K562 (cell line): ENCODE measurements around the gene SPIN3. TPM values are rescaled to one million over a fixed set of nuclear protein-coding genes. Genes with fewer than 3 reads are reported as not detected.

Experiments
- ATAC-seq: fragments of 200-7000 bp; cut with Tn5 transposase; 3 replicates; pipeline ENCODE4 v1.9.1; 2020; ENCODE audit warnings: moderate library complexity
- BruUV-seq: library from RNA; stranded (reverse); fragments of 400-500 nt; replicated peaks from 2 replicates; lab custom pipeline; 2021; lab: Mats Ljungman, UMichigan
- CTCF ChIA-PET: fragments of 300-600 bp; formaldehyde crosslinking; extraction: SDS; loops from one replicate; lab custom pipeline; 2021; ENCODE audit warnings: low intra/inter-chr PET ratio; lab: Yijun Ruan, JAX
- POLR2A ChIA-PET: fragments of 300-600, 350-650 bp; sonication (Branson Sonifier 250); formaldehyde crosslinking; extraction: SDS; loops from one replicate; lab custom pipeline; 2021; ENCODE audit warnings: antibody characterized with exemption, inconsistent platforms; lab: Yijun Ruan, JAX
- DNase-seq, 4 experiments: peaks; one replicate each; pipeline versions ENCODE4 v3.0.0 to v3.0.0-alpha.2; 2011 to 2018; ENCODE audit warnings: low spot score in 3 of 4, mixed read lengths in 3 of 4; ENCODE audit errors: extremely low read depth in 1 of 4
- FAIRE-seq: peaks from 2 replicates; lab custom pipeline; 2011; peaks lifted over from hg19 to GRCh38; lab: Jason Lieb, UNC
- H2AFZ ChIP-seq: 2 replicates; pipeline ENCODE4 v1.6.0; 2011; ENCODE audit warnings: low read depth, low read length, control low read depth, inconsistent platforms
- H3K27ac ChIP-seq: fragments of 200-600 bp; 3 replicates; pipeline ENCODE4 v1.8.0; 2011; ENCODE audit warnings: low read depth, mild to moderate bottlenecking, control low read depth, inconsistent platforms, low read length, moderate library complexity, mixed read lengths; ENCODE audit errors: extremely low read depth
- H3K27me3 ChIP-seq, 2 experiments: fragments of 300-600 bp in 1 of 2; 2 replicates in 1 of 2; 3 replicates in 1 of 2; pipeline versions ENCODE4 v1.6.0 to v1.8.0; 2011; ENCODE audit warnings: inconsistent platforms in 2 of 2, low read length in 2 of 2, mild to moderate bottlenecking in 1 of 2, mixed read lengths in 1 of 2, moderate library complexity in 1 of 2; ENCODE audit not compliant: control insufficient read depth in 2 of 2, insufficient read depth in 2 of 2
- H3K36me3 ChIP-seq: fragments of 300-600 bp; 3 replicates; pipeline ENCODE4 v1.8.0; 2011; ENCODE audit warnings: mild to moderate bottlenecking, low read length, inconsistent platforms; ENCODE audit not compliant: control insufficient read depth, insufficient read depth
- H3K4me1 ChIP-seq, 2 experiments: fragments of 200-600 bp in 1 of 2; replicated peaks in 1 of 2; 2 replicates in 1 of 2; 3 replicates in 1 of 2; pipeline versions ENCODE4 v1.5.1 to v1.8.0; 2011; ENCODE audit warnings: inconsistent platforms in 2 of 2, low read length in 2 of 2, mild to moderate bottlenecking in 1 of 2, mixed read lengths in 1 of 2, moderate library complexity in 1 of 2; ENCODE audit not compliant: control insufficient read depth in 2 of 2, insufficient read depth in 2 of 2
- H3K4me2 ChIP-seq: 2 replicates; pipeline ENCODE4 v1.6.1; 2011; ENCODE audit warnings: low read length, control low read depth, inconsistent platforms, mixed read lengths; ENCODE audit not compliant: insufficient read depth
- H3K4me3 ChIP-seq: fragments of 200-600 bp; sonication (generic), shearing (Covaris generic); 2 replicates; pipeline ENCODE4 v1.5.1; 2016; ENCODE audit warnings: control low read depth, inconsistent platforms
- H3K79me2 ChIP-seq: fragments of 200-600 bp; 3 replicates; pipeline ENCODE4 v1.8.0; 2011; ENCODE audit warnings: low read length, inconsistent platforms; ENCODE audit not compliant: control insufficient read depth, insufficient read depth
- H3K9ac ChIP-seq, 2 experiments: 2 replicates each; pipeline versions ENCODE4 v1.6.0 to v1.6.1; 2011; ENCODE audit warnings: low read depth in 2 of 2, low read length in 2 of 2, control low read depth in 1 of 2, inconsistent platforms in 1 of 2, mild to moderate bottlenecking in 1 of 2, mixed read lengths in 1 of 2; ENCODE audit not compliant: insufficient read depth in 1 of 2
- H3K9me1 ChIP-seq: one replicate; pipeline ENCODE4 v1.6.0; 2011; ENCODE audit warnings: inconsistent platforms, mild to moderate bottlenecking, low read length, moderate library complexity; ENCODE audit not compliant: control insufficient read depth, insufficient read depth
- H3K9me3 ChIP-seq: replicated peaks from 2 replicates; pipeline ENCODE4 v1.5.1; 2011; ENCODE audit warnings: low read depth, low read length, inconsistent platforms; ENCODE audit not compliant: control insufficient read depth, insufficient read depth
- H4K20me1 ChIP-seq: replicated peaks from 2 replicates; pipeline ENCODE4 v1.6.1; 2011; ENCODE audit warnings: low read length, inconsistent platforms, mixed read lengths; ENCODE audit not compliant: control insufficient read depth, insufficient read depth
- CCNT2 ChIP-seq: IDR thresholded peaks from 2 replicates; pipeline ENCODE4 v1.6.1; 2011; ENCODE audit warnings: borderline replicate concordance, low read depth, mild to moderate bottlenecking, moderate library complexity, mixed read lengths, low read length; ENCODE audit not compliant: insufficient read length; ENCODE audit errors: extremely low read depth
- HCFC1 ChIP-seq: IDR thresholded peaks from 2 replicates; pipeline ENCODE4 v1.6.1; 2012; ENCODE audit warnings: low read depth, low read length, improper control_type of control experiment
- HIVEP1 ChIP-seq: fragments of 250-450 bp; sonication (Bioruptor Pico); IDR thresholded peaks from 2 replicates; pipeline ENCODE4 v1.4.0; 2020; ENCODE audit warnings: mild to moderate bottlenecking
- KLF6 ChIP-seq: fragments of 250-450 bp; sonication (Bioruptor Pico); IDR thresholded peaks from 2 replicates; pipeline ENCODE4 v1.4.0; 2020; ENCODE audit warnings: mild to moderate bottlenecking, moderate library complexity, borderline replicate concordance
- RAD51 ChIP-seq: fragments of 450-650 bp; IDR thresholded peaks from 2 replicates; pipeline ENCODE4 v1.7.1; 2016; ENCODE audit warnings: low read depth, mild to moderate bottlenecking, borderline replicate concordance
- SPI1 ChIP-seq: IDR thresholded peaks from 2 replicates; pipeline ENCODE4 v1.6.1; 2011; ENCODE audit warnings: low read depth, low read length, control low read depth, borderline replicate concordance
- SRSF3 ChIP-seq: fragments of 200-400 bp; formaldehyde crosslinking; IDR thresholded peaks from 2 replicates; pipeline ENCODE4 v1.6.1; 2016; ENCODE audit warnings: mild to moderate bottlenecking, low read length, moderate library complexity; ENCODE audit not compliant: insufficient read depth
- WGBS: fragments of 100-300 bp; shearing (Covaris generic); methylation state at CpG from one replicate; pipeline ENCODE4 v1.1.6; 2016; ENCODE audit warnings: low coverage, mixed read lengths; ENCODE audit not compliant: insufficient coverage; ENCODE audit errors: missing lambda C conversion rate; 5-methylcytosine and 5-hydroxymethylcytosine counted together
- in situ Hi-C: fragments of 300-500 bp; cut with MboI; formaldehyde crosslinking; loops from 4 replicates; pipeline ENCODE4 v1.15.0; 2018; ENCODE audit warnings: inconsistent platforms, mixed read lengths
- intact Hi-C: fragments of 100-400 bp; cut with micrococcal nuclease; formaldehyde crosslinking; loops from 2 replicates; pipeline ENCODE4 v1.14.2; 2022
- polyA plus RNA-seq, 8 experiments: library from polyadenylated mRNA; depleted of rRNA in 4 of 8; stranded (reverse) in 5 of 8; unstranded in 3 of 8; fragments of >200 nt; fragmentation: Nextera tagmentation in 2 of 8; fragmentation: Illumina TruSeq in 1 of 8; extraction: Ambion mirVana in 2 of 8; extraction: Trizol in 1 of 8; gene quantifications; 2 replicates each; pipeline versions ENCODE4 v1.2.1 to v1.2.3, GENCODE V29; 2011 to 2014; ENCODE audit warnings: inconsistent platforms in 1 of 8, missing spikeins in 1 of 8
- total RNA-seq, 7 experiments: library from RNA; depleted of rRNA in 6 of 7; stranded (reverse); fragments of >200 nt in 6 of 7; fragmentation: Illumina TruSeq in 2 of 7; extraction: Trizol in 2 of 7; gene quantifications; 2 replicates each; pipeline versions ENCODE4 v1.2.1 to v1.2.3, GENCODE V29; 2011 to 2021; ENCODE audit warnings: low replicate concordance in 1 of 7
- TF ChIP-seq, protein P1 (sequence below), 3 experiments: IDR thresholded peaks in 2 of 3; conservative IDR thresholded peaks in 1 of 3; 2 replicates each; pipeline ENCODE4 v1.5.1; 2011 to 2012; ENCODE audit warnings: low read length in 3 of 3, mild to moderate bottlenecking in 3 of 3, control low read depth in 2 of 3, improper control_type of control experiment in 1 of 3, inconsistent platforms in 1 of 3, low read depth in 1 of 3, mixed read lengths in 1 of 3, moderate library complexity in 1 of 3; ENCODE audit not compliant: insufficient read depth in 2 of 3
- TF ChIP-seq, protein P2 (sequence below): fragments of 450-650 bp; IDR thresholded peaks from 2 replicates; pipeline ENCODE4 v1.6.1; 2018; ENCODE audit not compliant: partially characterized antibody
- TF ChIP-seq, protein P3 (sequence below), 2 experiments: IDR thresholded peaks; 2 replicates each; pipeline ENCODE4 v1.6.1; 2012; ENCODE audit warnings: improper control_type of control experiment in 2 of 2, low read depth in 2 of 2, low read length in 2 of 2, borderline replicate concordance in 1 of 2
- TF ChIP-seq, protein P4 (sequence below): fragments of 450-650 bp; formaldehyde crosslinking; IDR thresholded peaks from 2 replicates; pipeline ENCODE4 v1.4.0; 2020; ENCODE audit warnings: mild to moderate bottlenecking, moderate library complexity

Gene SPIN3
- total and polyA plus RNA-seq, 9 of the 15 experiments (the other 6 are each of a cell fraction or from before 2014, with no cell fraction given), result 1.6 to 8.0 (median 6.4) TPM

DNA sequence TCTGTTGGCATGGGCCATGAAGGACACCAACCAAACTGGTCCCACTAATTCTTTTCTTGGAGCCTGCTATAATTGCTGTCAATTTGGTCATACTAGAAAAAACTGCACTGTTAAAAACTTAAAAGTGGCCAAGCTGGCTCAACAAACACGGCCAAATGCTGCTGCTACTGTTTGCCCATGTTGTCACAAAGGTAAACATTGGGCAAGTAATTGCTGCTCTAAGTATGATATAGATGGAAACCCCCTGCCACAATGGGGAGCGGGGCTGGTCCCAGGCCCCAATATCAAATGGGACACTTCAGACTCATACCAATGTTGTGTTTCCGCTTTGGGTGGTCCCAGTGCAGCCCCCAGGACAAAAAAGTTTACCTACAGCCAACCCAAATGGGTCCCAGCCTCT lies 52.1 kb downstream of the SPIN3 start:
- FAIRE-seq (no peak), DNase-seq (no peak), ATAC-seq (no peak)
- in situ Hi-C loops (no loop called here), intact Hi-C loops (no loop called here)
- no peaks in the 10 kb centered on the region for H3K36me3 ChIP-seq
- no peaks in the 10 kb centered on the region for H3K79me2 ChIP-seq
- ChIA-PET CTCF (no interaction called here), POLR2A (interaction anchor here (0.7 kb wide), 1 partner anchor 14 kb away, joined by 3 read pairs; no protein-coding TSS in a partner anchor)
- BruUV-seq, result no TSS peak
- H2AFZ ChIP-seq, result no peak overlapping the region
- WGBS, result 0% methylated on average over 3 of the region's 3 CpGs
- no peaks in the 10 kb centered on the region for H3K27me3 ChIP-seq
- no peaks in the 10 kb centered on the region for H3K4me1 ChIP-seq
- H3K9me3 ChIP-seq, result no peaks in the 10 kb centered on the region
- H4K20me1 ChIP-seq, result no peaks in the 10 kb centered on the region
- H3K9ac ChIP-seq, result no peak overlapping the region
- H3K27ac ChIP-seq, result no peak overlapping the region
- no peaks in the 10 kb centered on the region for H3K9me1 ChIP-seq
- no peak overlapping the region for H3K4me2 ChIP-seq
- TF ChIP-seq, protein P1, sequence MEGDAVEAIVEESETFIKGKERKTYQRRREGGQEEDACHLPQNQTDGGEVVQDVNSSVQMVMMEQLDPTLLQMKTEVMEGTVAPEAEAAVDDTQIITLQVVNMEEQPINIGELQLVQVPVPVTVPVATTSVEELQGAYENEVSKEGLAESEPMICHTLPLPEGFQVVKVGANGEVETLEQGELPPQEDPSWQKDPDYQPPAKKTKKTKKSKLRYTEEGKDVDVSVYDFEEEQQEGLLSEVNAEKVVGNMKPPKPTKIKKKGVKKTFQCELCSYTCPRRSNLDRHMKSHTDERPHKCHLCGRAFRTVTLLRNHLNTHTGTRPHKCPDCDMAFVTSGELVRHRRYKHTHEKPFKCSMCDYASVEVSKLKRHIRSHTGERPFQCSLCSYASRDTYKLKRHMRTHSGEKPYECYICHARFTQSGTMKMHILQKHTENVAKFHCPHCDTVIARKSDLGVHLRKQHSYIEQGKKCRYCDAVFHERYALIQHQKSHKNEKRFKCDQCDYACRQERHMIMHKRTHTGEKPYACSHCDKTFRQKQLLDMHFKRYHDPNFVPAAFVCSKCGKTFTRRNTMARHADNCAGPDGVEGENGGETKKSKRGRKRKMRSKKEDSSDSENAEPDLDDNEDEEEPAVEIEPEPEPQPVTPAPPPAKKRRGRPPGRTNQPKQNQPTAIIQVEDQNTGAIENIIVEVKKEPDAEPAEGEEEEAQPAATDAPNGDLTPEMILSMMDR (IDR thresholded peaks at IDR 0.05 in 2 of 3, conservative IDR thresholded peaks at IDR 0.05 in 1 of 3; ENCODE audit: insufficient read depth in 2 of 3, low read depth in 1 of 3, low read length in 3 of 3), result no peak
- TF ChIP-seq, protein P2, sequence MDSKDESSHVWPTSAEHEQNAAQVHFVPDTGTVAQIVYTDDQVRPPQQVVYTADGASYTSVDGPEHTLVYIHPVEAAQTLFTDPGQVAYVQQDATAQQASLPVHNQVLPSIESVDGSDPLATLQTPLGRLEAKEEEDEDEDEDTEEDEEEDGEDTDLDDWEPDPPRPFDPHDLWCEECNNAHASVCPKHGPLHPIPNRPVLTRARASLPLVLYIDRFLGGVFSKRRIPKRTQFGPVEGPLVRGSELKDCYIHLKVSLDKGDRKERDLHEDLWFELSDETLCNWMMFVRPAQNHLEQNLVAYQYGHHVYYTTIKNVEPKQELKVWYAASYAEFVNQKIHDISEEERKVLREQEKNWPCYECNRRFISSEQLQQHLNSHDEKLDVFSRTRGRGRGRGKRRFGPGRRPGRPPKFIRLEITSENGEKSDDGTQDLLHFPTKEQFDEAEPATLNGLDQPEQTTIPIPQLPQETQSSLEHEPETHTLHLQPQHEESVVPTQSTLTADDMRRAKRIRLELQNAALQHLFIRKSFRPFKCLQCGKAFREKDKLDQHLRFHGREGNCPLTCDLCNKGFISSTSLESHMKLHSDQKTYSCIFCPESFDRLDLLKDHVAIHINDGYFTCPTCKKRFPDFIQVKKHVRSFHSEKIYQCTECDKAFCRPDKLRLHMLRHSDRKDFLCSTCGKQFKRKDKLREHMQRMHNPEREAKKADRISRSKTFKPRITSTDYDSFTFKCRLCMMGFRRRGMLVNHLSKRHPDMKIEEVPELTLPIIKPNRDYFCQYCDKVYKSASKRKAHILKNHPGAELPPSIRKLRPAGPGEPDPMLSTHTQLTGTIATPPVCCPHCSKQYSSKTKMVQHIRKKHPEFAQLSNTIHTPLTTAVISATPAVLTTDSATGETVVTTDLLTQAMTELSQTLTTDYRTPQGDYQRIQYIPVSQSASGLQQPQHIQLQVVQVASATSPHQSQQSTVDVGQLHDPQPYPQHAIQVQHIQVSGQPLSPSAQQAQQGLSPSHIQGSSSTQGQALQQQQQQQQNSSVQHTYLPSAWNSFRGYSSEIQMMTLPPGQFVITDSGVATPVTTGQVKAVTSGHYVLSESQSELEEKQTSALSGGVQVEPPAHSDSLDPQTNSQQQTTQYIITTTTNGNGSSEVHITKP, result no peak
- TF ChIP-seq, protein P3, sequence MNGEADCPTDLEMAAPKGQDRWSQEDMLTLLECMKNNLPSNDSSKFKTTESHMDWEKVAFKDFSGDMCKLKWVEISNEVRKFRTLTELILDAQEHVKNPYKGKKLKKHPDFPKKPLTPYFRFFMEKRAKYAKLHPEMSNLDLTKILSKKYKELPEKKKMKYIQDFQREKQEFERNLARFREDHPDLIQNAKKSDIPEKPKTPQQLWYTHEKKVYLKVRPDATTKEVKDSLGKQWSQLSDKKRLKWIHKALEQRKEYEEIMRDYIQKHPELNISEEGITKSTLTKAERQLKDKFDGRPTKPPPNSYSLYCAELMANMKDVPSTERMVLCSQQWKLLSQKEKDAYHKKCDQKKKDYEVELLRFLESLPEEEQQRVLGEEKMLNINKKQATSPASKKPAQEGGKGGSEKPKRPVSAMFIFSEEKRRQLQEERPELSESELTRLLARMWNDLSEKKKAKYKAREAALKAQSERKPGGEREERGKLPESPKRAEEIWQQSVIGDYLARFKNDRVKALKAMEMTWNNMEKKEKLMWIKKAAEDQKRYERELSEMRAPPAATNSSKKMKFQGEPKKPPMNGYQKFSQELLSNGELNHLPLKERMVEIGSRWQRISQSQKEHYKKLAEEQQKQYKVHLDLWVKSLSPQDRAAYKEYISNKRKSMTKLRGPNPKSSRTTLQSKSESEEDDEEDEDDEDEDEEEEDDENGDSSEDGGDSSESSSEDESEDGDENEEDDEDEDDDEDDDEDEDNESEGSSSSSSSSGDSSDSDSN (IDR thresholded peaks at IDR 0.05; ENCODE audit: borderline replicate concordance in 1 of 2, low read depth in 2 of 2, low read length in 2 of 2), result no peak
- no peak for TF ChIP-seq SPI1
- TF ChIP-seq CCNT2, result no peak
- TF ChIP-seq HCFC1, result no peak
- no peak for TF ChIP-seq HIVEP1 (CRISPR knock-in tag)
- TF ChIP-seq KLF6 (CRISPR knock-in tag), result no peak
- TF ChIP-seq SRSF3, result no peak
- TF ChIP-seq, protein P4, sequence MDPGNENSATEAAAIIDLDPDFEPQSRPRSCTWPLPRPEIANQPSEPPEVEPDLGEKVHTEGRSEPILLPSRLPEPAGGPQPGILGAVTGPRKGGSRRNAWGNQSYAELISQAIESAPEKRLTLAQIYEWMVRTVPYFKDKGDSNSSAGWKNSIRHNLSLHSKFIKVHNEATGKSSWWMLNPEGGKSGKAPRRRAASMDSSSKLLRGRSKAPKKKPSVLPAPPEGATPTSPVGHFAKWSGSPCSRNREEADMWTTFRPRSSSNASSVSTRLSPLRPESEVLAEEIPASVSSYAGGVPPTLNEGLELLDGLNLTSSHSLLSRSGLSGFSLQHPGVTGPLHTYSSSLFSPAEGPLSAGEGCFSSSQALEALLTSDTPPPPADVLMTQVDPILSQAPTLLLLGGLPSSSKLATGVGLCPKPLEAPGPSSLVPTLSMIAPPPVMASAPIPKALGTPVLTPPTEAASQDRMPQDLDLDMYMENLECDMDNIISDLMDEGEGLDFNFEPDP (CRISPR knock-in tag), result no peak
- TF ChIP-seq RAD51, result no peak
- H3K4me3 ChIP-seq, result no peak overlapping the region
